GM23338 (cell line): Measurements from ENCODE around the gene PRUNE2. TPM values are rescaled to one million over a fixed set of nuclear protein-coding genes. Genes with fewer than 3 reads are reported as not detected.

ENCODE experiments used
- ATAC-seq: fragments of 200-7000 bp; cut with Tn5 transposase; 3 replicates; pipeline ENCODE4 v1.9.1; 2020
- DNase-seq: peaks from one replicate; pipeline ENCODE4 v3.0.0-alpha.2; 2015; ENCODE audit warnings: low spot score
- H2AFZ ChIP-seq: fragments of 200-600 bp; sonication (generic); 2 replicates; pipeline ENCODE4 v1.8.0; 2016; ENCODE audit warnings: antibody characterized with exemption, mild to moderate bottlenecking, moderate library complexity
- H3F3A ChIP-seq: fragments of 200-600 bp; sonication (generic); replicated peaks from 2 replicates; pipeline ENCODE4 v1.8.0; 2017; ENCODE audit warnings: antibody characterized with exemption, mixed run types, low read depth
- H3K27ac ChIP-seq: fragments of 200-600 bp; sonication (generic); 2 replicates; pipeline ENCODE4 v1.6.1; 2016; ENCODE audit warnings: low read depth
- H3K27me3 ChIP-seq: fragments of 200-600 bp; sonication (generic); 2 replicates; pipeline ENCODE4 v1.8.0; 2016; ENCODE audit warnings: mild to moderate bottlenecking, mixed run types, moderate library complexity; ENCODE audit not compliant: insufficient read depth
- H3K36me3 ChIP-seq: fragments of 200-600 bp; sonication (generic); 2 replicates; pipeline ENCODE4 v1.8.0; 2016; ENCODE audit warnings: mild to moderate bottlenecking; ENCODE audit not compliant: insufficient read depth
- H3K4me1 ChIP-seq: fragments of 200-600 bp; sonication (generic); 2 replicates; pipeline ENCODE4 v1.8.0; 2016; ENCODE audit warnings: mild to moderate bottlenecking, moderate library complexity; ENCODE audit not compliant: insufficient read depth
- H3K4me2 ChIP-seq: fragments of 200-600 bp; sonication (generic); 2 replicates; pipeline ENCODE4 v1.7.1; 2017; ENCODE audit warnings: mixed run types
- H3K4me3 ChIP-seq: fragments of 200-600 bp; sonication (generic); 2 replicates; pipeline ENCODE4 v1.6.1; 2016; ENCODE audit warnings: mixed run types
- H3K79me2 ChIP-seq: fragments of 200-600 bp; sonication (generic); replicated peaks from 2 replicates; pipeline ENCODE4 v1.8.0; 2017; ENCODE audit warnings: mild to moderate bottlenecking; ENCODE audit not compliant: insufficient read depth
- H3K9me2 ChIP-seq: fragments of 200-600 bp; sonication (generic); 2 replicates; pipeline ENCODE4 v1.8.0; 2017; ENCODE audit not compliant: insufficient read depth
- H4K20me1 ChIP-seq: fragments of 200-600 bp; sonication (generic); replicated peaks from 2 replicates; pipeline ENCODE4 v1.8.0; 2017; ENCODE audit warnings: mild to moderate bottlenecking; ENCODE audit not compliant: insufficient read depth
- H3K27ac Mint-ChIP-seq: 2 replicates; pipeline ENCODE4 v1.8.0; 2020; ENCODE audit warnings: inconsistent platforms, mild to moderate bottlenecking, moderate library complexity, mixed read lengths
- H3K27me3 Mint-ChIP-seq: 3 replicates; pipeline ENCODE4 v1.8.0; 2022; ENCODE audit warnings: low read depth, mild to moderate bottlenecking, moderate library complexity, mixed read lengths, inconsistent platforms; ENCODE audit not compliant: insufficient read depth, poor library complexity
- H3K36me3 Mint-ChIP-seq: 3 replicates; pipeline ENCODE4 v1.8.0; 2021; ENCODE audit warnings: low read depth, mild to moderate bottlenecking, inconsistent platforms, moderate library complexity, mixed read lengths
- H3K4me1 Mint-ChIP-seq: 3 replicates; pipeline ENCODE4 v1.8.0; 2020; ENCODE audit warnings: mild to moderate bottlenecking, inconsistent platforms, mixed read lengths
- H3K4me3 Mint-ChIP-seq: 3 replicates; pipeline ENCODE4 v1.8.0; 2021; ENCODE audit warnings: moderate library complexity, mild to moderate bottlenecking, inconsistent platforms, mixed read lengths
- H3K9me3 Mint-ChIP-seq: 3 replicates; pipeline ENCODE4 v1.8.0; 2020; ENCODE audit warnings: moderate library complexity, mild to moderate bottlenecking, inconsistent platforms, mixed read lengths
- CREB1 ChIP-seq: fragments of 250-450 bp; sonication (Bioruptor Pico); IDR thresholded peaks from 2 replicates; pipeline ENCODE4 v1.5.0; 2020; ENCODE audit warnings: low read depth, mild to moderate bottlenecking, moderate library complexity
- CTCF ChIP-seq, 2 experiments: fragments of 200-600 bp in 1 of 2; sonication (generic) in 1 of 2; conservative IDR thresholded peaks; 2 replicates each; pipeline versions ENCODE4 v1.5.1 to v1.6.1; 2016 to 2017; ENCODE audit warnings: antibody characterized with exemption in 2 of 2, low read depth in 2 of 2, mild to moderate bottlenecking in 2 of 2, moderate library complexity in 1 of 2
- ETS1 ChIP-seq: IDR thresholded peaks from 2 replicates; pipeline ENCODE4 v1.6.1; 2016; ENCODE audit warnings: antibody characterized with exemption
- EZH2 ChIP-seq: fragments of 200-600 bp; sonication (generic); IDR thresholded peaks from one replicate; pipeline ENCODE4 v1.8.0; 2017; ENCODE audit warnings: antibody characterized with exemption, mild to moderate bottlenecking, low read depth; ENCODE audit not compliant: unreplicated experiment
- EZH2phosphoT487 ChIP-seq: fragments of 200-600 bp; sonication (generic); IDR thresholded peaks from one replicate; pipeline ENCODE4 v1.8.1; 2018; ENCODE audit warnings: antibody characterized with exemption; ENCODE audit not compliant: unreplicated experiment
- JUNB ChIP-seq: IDR thresholded peaks from one replicate; pipeline ENCODE4 v1.6.1; 2016; ENCODE audit warnings: antibody characterized with exemption; ENCODE audit not compliant: unreplicated experiment
- NANOG ChIP-seq: IDR thresholded peaks from 2 replicates; pipeline ENCODE4 v1.6.1; 2016; ENCODE audit warnings: antibody characterized with exemption, borderline replicate concordance
- POLR2AphosphoS5 ChIP-seq: IDR thresholded peaks from 2 replicates; pipeline ENCODE4 v1.6.1; 2016; ENCODE audit warnings: antibody characterized with exemption, low read depth
- REST ChIP-seq: IDR thresholded peaks from one replicate; pipeline ENCODE4 v1.6.1; 2018; ENCODE audit warnings: antibody characterized with exemption; ENCODE audit not compliant: unreplicated experiment
- STAT1 ChIP-seq: IDR thresholded peaks from one replicate; pipeline ENCODE4 v1.6.1; 2016; ENCODE audit warnings: antibody characterized with exemption; ENCODE audit not compliant: unreplicated experiment
- ZNF114 ChIP-seq: fragments of 250-450 bp; sonication (Bioruptor Pico); IDR thresholded peaks from 2 replicates; pipeline ENCODE4 v1.5.0; 2020; ENCODE audit warnings: mild to moderate bottlenecking, moderate library complexity
- ZNF331 ChIP-seq: fragments of 250-450 bp; sonication (Bioruptor Pico); IDR thresholded peaks from 2 replicates; pipeline ENCODE4 v1.5.0; 2020; ENCODE audit warnings: low read depth, mild to moderate bottlenecking, moderate library complexity
- ZNF462 ChIP-seq: fragments of 250-450 bp; sonication (Bioruptor Pico); IDR thresholded peaks from 2 replicates; pipeline ENCODE4 v1.5.0; 2020; ENCODE audit warnings: mild to moderate bottlenecking, moderate library complexity
- polyA plus RNA-seq: library from polyadenylated mRNA; unstranded; fragments of >200 nt; fragmentation: Nextera tagmentation; extraction: Ambion mirVana; gene quantifications from 2 replicates; pipeline ENCODE4 v1.2.1, GENCODE V29; 2016
- total RNA-seq: library from RNA; depleted of rRNA; stranded (reverse); fragments of >200 nt; shearing (Covaris generic); gene quantifications from 2 replicates; pipeline ENCODE4 v1.2.3, GENCODE V29; 2014

Gene PRUNE2
- total and polyA plus RNA-seq, 2 experiments from 2014 or later = 10.6 to 26.5 TPM

GRCh38 chr9:76717613-76718012, 188.3 kb downstream of the PRUNE2 start:
- ATAC-seq (no peak), DNase-seq (no peak)
- H3F3A ChIP-seq = no peaks in the 10 kb centered on the region
- no peaks in the 10 kb centered on the region for H3K27me3 Mint-ChIP-seq
- H3K27me3 ChIP-seq = no peaks in the 10 kb centered on the region
- no peak overlapping the region; the same call in 1 of the 2 replicates for H3K27ac Mint-ChIP-seq
- H3K4me1 ChIP-seq = peaks cover 8% of the 10 kb centered on the region; the same call in 1 of the 2 replicates
- H4K20me1 ChIP-seq = no peaks in the 10 kb centered on the region
- H3K79me2 ChIP-seq = no peaks in the 10 kb centered on the region
- no peak overlapping the region for H3K4me2 ChIP-seq
- no peak overlapping the region for H3K4me3 Mint-ChIP-seq
- H3K4me3 ChIP-seq = no peak overlapping the region
- no peaks in the 10 kb centered on the region for H3K36me3 Mint-ChIP-seq
- no peak overlapping the region for H2AFZ ChIP-seq
- H3K9me2 ChIP-seq = no peaks in the 10 kb centered on the region
- H3K4me1 Mint-ChIP-seq = peaks cover 15% of the 10 kb centered on the region
- TF ChIP-seq ETS1 = no peak
- TF ChIP-seq EZH2phosphoT487 = no peak
- TF ChIP-seq CREB1 (CRISPR knock-in tag) = no peak
- no peak for TF ChIP-seq ZNF114 (CRISPR knock-in tag)
- no peak for TF ChIP-seq POLR2AphosphoS5
- no peak for TF ChIP-seq CTCF (conservative IDR thresholded peaks at IDR 0.05; ENCODE audit: low read depth in 2 of 2)
- no peak for TF ChIP-seq ZNF462
- TF ChIP-seq NANOG = no peak
- TF ChIP-seq ZNF331 (CRISPR knock-in tag) = no peak
- TF ChIP-seq JUNB = no peak
- no peak for TF ChIP-seq STAT1
- no peak for TF ChIP-seq EZH2
- no peak for TF ChIP-seq REST
- no peaks in the 10 kb centered on the region for H3K9me3 Mint-ChIP-seq
- no peak overlapping the region; the same call in 1 of the 2 replicates for H3K27ac ChIP-seq
- no peaks in the 10 kb centered on the region for H3K36me3 ChIP-seq
